RWPE2 (cell line): ENCODE measurements around the gene RIPPLY1.

Source experiments
- ATAC-seq: fragments of 200-7000 bp; cut with Tn5 transposase; 3 replicates; pipeline ENCODE4 v1.9.1; 2021; ENCODE audit warnings: low read depth
- DNase-seq: peaks from one replicate; pipeline ENCODE4 v3.0.0-alpha.2; 2020; ENCODE audit warnings: low spot score
- H3K27ac ChIP-seq: fragments of 450-650 bp; 2 replicates; pipeline ENCODE4 v1.5.1; 2017; ENCODE audit warnings: mild to moderate bottlenecking; ENCODE audit not compliant: poor library complexity, severe bottlenecking
- H3K27me3 ChIP-seq: fragments of 250-450 bp; sonication (Bioruptor Pico); 2 replicates; pipeline ENCODE4 v1.5.1; 2021; ENCODE audit warnings: mild to moderate bottlenecking, moderate library complexity; ENCODE audit not compliant: insufficient read depth, poor library complexity, severe bottlenecking
- H3K36me3 ChIP-seq: fragments of 250-450 bp; sonication (Bioruptor Pico); 2 replicates; pipeline ENCODE4 v1.5.1; 2020; ENCODE audit warnings: low read depth, mild to moderate bottlenecking, moderate library complexity
- H3K4me1 ChIP-seq: fragments of 250-450 bp; sonication (Bioruptor Pico); 2 replicates; pipeline ENCODE4 v1.5.1; 2021; ENCODE audit warnings: mild to moderate bottlenecking, moderate library complexity; ENCODE audit not compliant: insufficient read depth, poor library complexity, severe bottlenecking
- H3K4me3 ChIP-seq: fragments of 250-450 bp; sonication (Bioruptor Pico); 2 replicates; pipeline ENCODE4 v1.5.1; 2021; ENCODE audit warnings: mild to moderate bottlenecking, moderate library complexity; ENCODE audit not compliant: severe bottlenecking
- H3K9me3 ChIP-seq: fragments of 250-450 bp; sonication (Bioruptor Pico); 2 replicates; pipeline ENCODE4 v1.5.1; 2021; ENCODE audit warnings: mild to moderate bottlenecking, moderate library complexity; ENCODE audit not compliant: severe bottlenecking
- TF ChIP-seq, protein P1 (sequence below): fragments of 450-650 bp; IDR thresholded peaks from one replicate; pipeline ENCODE4 v1.5.1; 2017; ENCODE audit warnings: mild to moderate bottlenecking, moderate library complexity; ENCODE audit not compliant: poor library complexity, severe bottlenecking

Gene RIPPLY1

DNA sequence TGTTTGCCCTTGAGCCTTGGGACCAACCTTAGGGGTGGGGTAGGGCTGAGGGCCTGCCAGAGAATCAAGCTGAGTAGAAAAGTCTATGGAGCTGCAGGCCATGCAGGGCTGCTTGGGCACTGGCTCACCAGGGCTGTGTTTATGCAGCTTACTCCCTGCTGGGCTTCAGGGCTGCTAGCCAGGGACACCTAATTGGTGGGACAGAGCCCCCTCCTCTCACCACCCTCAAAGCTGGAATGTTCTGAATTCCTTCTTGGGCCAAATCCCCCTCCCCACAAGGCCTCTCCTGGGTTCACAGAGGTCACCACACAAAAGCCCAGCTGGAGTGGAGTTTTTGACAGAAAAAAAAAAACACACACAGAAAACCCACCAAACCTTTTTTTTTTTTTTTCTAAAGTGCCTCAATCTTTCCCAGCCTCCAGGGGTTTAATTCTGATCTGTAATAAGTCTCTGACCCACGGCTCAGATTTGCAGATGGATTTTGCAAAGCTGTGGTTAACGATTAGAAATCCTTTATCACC is 16.9 kb upstream of the RIPPLY1 start, which contains the start of gene CLDN2:
TSS of gene CLDN2 (plus strand) at position 471 of the 521 bp plus-strand sequence. CDS start 7,827 bp downstream, outside the sequence.
- no peaks in the 10 kb centered on the region for H3K27me3 ChIP-seq
- DNase-seq (no peak), ATAC-seq (no peak)
- no peaks in the 10 kb centered on the region for H3K9me3 ChIP-seq
- H3K27ac ChIP-seq: no peak within 1 kb of the TSS
- TF ChIP-seq, protein P1, sequence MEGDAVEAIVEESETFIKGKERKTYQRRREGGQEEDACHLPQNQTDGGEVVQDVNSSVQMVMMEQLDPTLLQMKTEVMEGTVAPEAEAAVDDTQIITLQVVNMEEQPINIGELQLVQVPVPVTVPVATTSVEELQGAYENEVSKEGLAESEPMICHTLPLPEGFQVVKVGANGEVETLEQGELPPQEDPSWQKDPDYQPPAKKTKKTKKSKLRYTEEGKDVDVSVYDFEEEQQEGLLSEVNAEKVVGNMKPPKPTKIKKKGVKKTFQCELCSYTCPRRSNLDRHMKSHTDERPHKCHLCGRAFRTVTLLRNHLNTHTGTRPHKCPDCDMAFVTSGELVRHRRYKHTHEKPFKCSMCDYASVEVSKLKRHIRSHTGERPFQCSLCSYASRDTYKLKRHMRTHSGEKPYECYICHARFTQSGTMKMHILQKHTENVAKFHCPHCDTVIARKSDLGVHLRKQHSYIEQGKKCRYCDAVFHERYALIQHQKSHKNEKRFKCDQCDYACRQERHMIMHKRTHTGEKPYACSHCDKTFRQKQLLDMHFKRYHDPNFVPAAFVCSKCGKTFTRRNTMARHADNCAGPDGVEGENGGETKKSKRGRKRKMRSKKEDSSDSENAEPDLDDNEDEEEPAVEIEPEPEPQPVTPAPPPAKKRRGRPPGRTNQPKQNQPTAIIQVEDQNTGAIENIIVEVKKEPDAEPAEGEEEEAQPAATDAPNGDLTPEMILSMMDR: no peak
- peaks cover 10% of the 10 kb centered on the region for H3K4me1 ChIP-seq
- no peak within 1 kb of the TSS for H3K4me3 ChIP-seq
- no peaks in the 10 kb centered on the region for H3K36me3 ChIP-seq

DNA sequence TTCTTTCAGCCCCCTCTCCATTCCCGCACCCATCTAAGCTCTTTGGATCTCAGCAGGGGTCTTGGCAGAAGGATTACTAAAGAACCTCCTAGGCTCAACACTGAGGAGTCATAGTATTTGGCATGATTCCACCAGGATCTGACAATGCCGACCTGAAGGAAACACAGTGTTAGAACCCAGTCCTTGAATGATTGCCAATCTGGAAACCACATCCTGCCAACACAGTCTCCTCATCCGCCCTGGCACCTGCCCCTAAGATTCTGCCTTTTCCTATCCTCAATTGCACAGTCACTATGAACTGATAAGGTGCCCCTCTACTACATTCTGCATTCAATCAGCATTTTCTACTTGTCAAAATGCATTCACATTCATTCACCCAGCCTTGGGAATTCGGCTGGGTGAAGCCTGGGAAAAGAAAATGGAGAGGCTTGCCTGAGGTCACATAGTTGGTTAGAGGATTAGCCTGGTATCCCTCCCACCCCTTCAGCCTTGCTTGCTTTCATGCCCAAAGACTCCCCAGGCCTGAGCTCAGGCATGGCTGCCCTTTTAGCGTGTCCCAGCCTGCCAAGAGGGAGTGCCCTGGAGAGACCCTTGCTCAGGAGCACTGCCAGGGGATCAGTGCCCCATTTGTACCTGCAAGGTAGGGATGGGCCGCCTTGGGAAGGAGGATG is 14.8 kb upstream of the RIPPLY1 start:
- Histone ChIP-seq H3K27me3 (no peaks in the 10 kb centered on the region), H3K36me3 (no peaks in the 10 kb centered on the region), H3K27ac (peak overlapping the region; percentile 21), H3K9me3 (no peaks in the 10 kb centered on the region), H3K4me3 (no peak overlapping the region), H3K4me1 (peaks cover 13% of the 10 kb centered on the region)
- TF ChIP-seq, protein P1: no peak
- DNase-seq: no peak
- peak; percentile 92 for ATAC-seq

DNA sequence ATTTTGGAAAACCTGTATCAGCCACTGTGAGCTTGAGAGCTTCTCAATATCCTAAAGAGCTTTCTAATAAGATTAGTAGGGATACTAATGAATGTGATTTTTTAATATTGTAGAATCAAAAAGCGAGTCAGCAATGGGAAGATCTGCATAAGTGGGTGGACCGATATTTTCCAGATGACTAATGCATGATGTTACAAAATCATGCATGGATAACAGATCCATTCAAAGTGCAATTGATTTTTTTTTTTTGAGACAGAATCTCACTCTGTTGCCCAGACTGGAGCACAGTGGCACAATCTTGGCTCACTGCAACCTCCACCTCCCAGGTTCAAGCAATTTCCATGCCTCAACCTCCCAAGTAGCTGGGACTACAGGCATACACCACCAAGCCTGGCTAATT is 9.7 kb upstream of the RIPPLY1 start:
- Histone ChIP-seq H3K4me1 (peaks cover 11% of the 10 kb centered on the region), H3K27me3 (no peaks in the 10 kb centered on the region), H3K27ac (no peak overlapping the region), H3K9me3 (no peaks in the 10 kb centered on the region), H3K36me3 (no peaks in the 10 kb centered on the region), H3K4me3 (no peak overlapping the region)
- no peak; the same call in 2 of the 3 replicates for ATAC-seq
- TF ChIP-seq, protein P1: no peak
- DNase-seq: no peak

DNA sequence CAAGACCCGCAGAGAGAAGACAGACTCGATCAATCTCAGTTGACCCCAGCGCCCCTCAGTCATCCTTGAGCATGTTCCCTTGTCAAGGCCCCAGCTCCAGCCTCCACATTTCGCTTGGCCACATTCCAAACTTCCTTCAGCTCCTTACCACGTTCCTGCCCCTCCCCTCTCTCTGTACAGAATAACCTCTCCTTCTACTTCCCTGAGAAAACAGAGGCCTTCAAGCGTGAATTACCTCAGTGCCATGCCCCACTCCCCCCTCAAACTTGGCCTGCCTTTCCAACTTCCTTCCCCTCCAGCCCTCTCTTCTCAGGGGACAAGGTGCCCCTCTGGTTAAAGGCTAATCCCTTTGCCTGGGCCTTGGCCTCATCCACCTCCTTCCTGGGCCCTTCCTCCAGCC is 3.2 kb upstream of the RIPPLY1 start:
- Histone ChIP-seq H3K4me3 (no peak overlapping the region), H3K27ac (no peak overlapping the region), H3K9me3 (no peaks in the 10 kb centered on the region), H3K36me3 (no peaks in the 10 kb centered on the region), H3K27me3 (no peaks in the 10 kb centered on the region), H3K4me1 (no peaks in the 10 kb centered on the region)
- no peak for DNase-seq
- no peak for ATAC-seq
- TF ChIP-seq, protein P1: no peak
